ENCODE results near the gene NDUFA13.

NDUFA13 gene

GRCh38 chr19:19489804-19490204, 26.2 kb upstream of the NDUFA13 start:
- DNase-seq, result no peak

- peak; percentile 78 to 81 for DNase-seq
Measured at GRCh38 chr19:19490214-19490968, 25.6 kb upstream of the NDUFA13 start.

GRCh38 chr19:19491321-19492025, 24.6 kb upstream of the NDUFA13 start:
- no peak for DNase-seq

GRCh38 chr19:19492026-19492610, 23.9 kb upstream of the NDUFA13 start:
- no peak for DNase-seq

- no peak for DNase-seq
Measured at GRCh38 chr19:19493841-19494546, 22.0 kb upstream of the NDUFA13 start.

- no peak for DNase-seq
Measured at GRCh38 chr19:19495614-19496603, 20.1 kb upstream of the NDUFA13 start.

GRCh38 chr19:19498255-19498991, 17.6 kb upstream of the NDUFA13 start:
- no peak for DNase-seq

- DNase-seq, result no peak
Measured at GRCh38 chr19:19499272-19499995, 16.6 kb upstream of the NDUFA13 start.

GRCh38 chr19:19500975-19501644, 14.9 kb upstream of the NDUFA13 start:
- no peak for DNase-seq

- DNase-seq, result no peak
Measured at GRCh38 chr19:19501798-19502197, 14.2 kb upstream of the NDUFA13 start.

- DNase-seq, result no peak
Measured at GRCh38 chr19:19502281-19502680, 13.7 kb upstream of the NDUFA13 start.

- DNase-seq, result no peak
Measured at GRCh38 chr19:19502808-19503602, 13.0 kb upstream of the NDUFA13 start.

- no peak for DNase-seq
Measured at GRCh38 chr19:19504754-19505668, 11.0 kb upstream of the NDUFA13 start.

GRCh38 chr19:19505669-19506326, 10.2 kb upstream of the NDUFA13 start:
- DNase-seq, result no peak

- no peak for DNase-seq
Measured at GRCh38 chr19:19506592-19506991, 9.4 kb upstream of the NDUFA13 start.

GRCh38 chr19:19507354-19507753, 8.7 kb upstream of the NDUFA13 start:
- no peak for DNase-seq

GRCh38 chr19:19508217-19508616, 7.8 kb upstream of the NDUFA13 start:
- no peak for DNase-seq

- DNase-seq, result no peak
Measured at GRCh38 chr19:19510432-19510831, 5.6 kb upstream of the NDUFA13 start.

All from stimulated activated CD4-positive, alpha-beta T cell treated with anti-CD3 and anti-CD28 coated beads, Interleukin-2, amount 100 ng/mL, for 48 hours (primary cell).